Osteocyte (in vitro differentiated cells): Measurements from ENCODE around the gene TRMT10B. TPM values are rescaled to one million over a fixed set of nuclear protein-coding genes. Genes with fewer than 3 reads are reported as not detected.

Experiments used
- DNase-seq: peaks from one replicate; pipeline ENCODE4 v3.0.0; 2021; ENCODE audit warnings: mixed read lengths; ENCODE audit not compliant: unreplicated experiment; ENCODE audit errors: extremely low spot score
- H3K27ac Mint-ChIP-seq: one replicate; pipeline ENCODE4 v1.8.0; 2021; ENCODE audit warnings: mild to moderate bottlenecking, mixed read lengths; ENCODE audit not compliant: unreplicated experiment
- H3K27me3 Mint-ChIP-seq: one replicate; pipeline ENCODE4 v1.8.0; 2021; ENCODE audit warnings: mixed read lengths; ENCODE audit not compliant: unreplicated experiment
- H3K36me3 Mint-ChIP-seq: one replicate; pipeline ENCODE4 v1.8.0; 2021; ENCODE audit warnings: mixed read lengths; ENCODE audit not compliant: unreplicated experiment
- H3K4me1 Mint-ChIP-seq: one replicate; pipeline ENCODE4 v1.8.0; 2021; ENCODE audit warnings: mixed read lengths; ENCODE audit not compliant: unreplicated experiment
- H3K4me3 Mint-ChIP-seq: one replicate; pipeline ENCODE4 v1.8.0; 2021; ENCODE audit warnings: mild to moderate bottlenecking, moderate library complexity, mixed read lengths; ENCODE audit not compliant: unreplicated experiment
- H3K9me3 Mint-ChIP-seq: one replicate; pipeline ENCODE4 v1.8.0; 2021; ENCODE audit warnings: mixed read lengths; ENCODE audit not compliant: unreplicated experiment
- total RNA-seq: library from RNA; stranded (reverse); gene quantifications from 2 replicates; pipeline ENCODE4 v1.2.1, GENCODE V29; 2021
- TF ChIP-seq, protein P1 (sequence below): fragments of 200-600 bp; sonication (generic); IDR thresholded peaks from 2 replicates; pipeline ENCODE4 v1.5.0; 2021; ENCODE audit warnings: antibody characterized with exemption, mild to moderate bottlenecking, moderate library complexity

TRMT10B gene
- total RNA-seq, 1 donor from 2014 or later = 10.8 TPM

DNA sequence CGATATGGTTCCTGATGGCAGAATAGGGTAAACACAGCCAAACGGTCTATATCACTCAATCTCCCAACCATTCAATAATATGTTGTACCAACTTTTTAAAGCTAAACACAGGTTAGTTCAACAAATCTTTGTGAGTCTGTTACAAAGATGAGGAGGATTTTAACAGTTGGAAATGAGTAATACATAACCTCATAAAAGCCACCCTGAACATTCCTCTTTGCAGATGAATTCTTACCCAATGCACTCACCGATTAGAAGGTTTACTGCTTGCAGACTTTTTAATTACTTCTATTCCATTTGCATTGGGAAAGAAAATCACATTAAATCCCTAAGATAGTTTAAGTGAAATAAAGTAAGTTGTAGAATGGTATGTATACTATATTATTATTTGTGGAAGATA lies 23.3 kb upstream of the TRMT10B start:
- no peak overlapping the region for H3K4me3 Mint-ChIP-seq
- no peaks in the 10 kb centered on the region for H3K4me1 Mint-ChIP-seq
- H3K27me3 Mint-ChIP-seq = peaks cover 67% of the 10 kb centered on the region
- no peak for DNase-seq
- no peak overlapping the region for H3K27ac Mint-ChIP-seq
- no peaks in the 10 kb centered on the region for H3K36me3 Mint-ChIP-seq
- no peaks in the 10 kb centered on the region for H3K9me3 Mint-ChIP-seq
- TF ChIP-seq, protein P1, sequence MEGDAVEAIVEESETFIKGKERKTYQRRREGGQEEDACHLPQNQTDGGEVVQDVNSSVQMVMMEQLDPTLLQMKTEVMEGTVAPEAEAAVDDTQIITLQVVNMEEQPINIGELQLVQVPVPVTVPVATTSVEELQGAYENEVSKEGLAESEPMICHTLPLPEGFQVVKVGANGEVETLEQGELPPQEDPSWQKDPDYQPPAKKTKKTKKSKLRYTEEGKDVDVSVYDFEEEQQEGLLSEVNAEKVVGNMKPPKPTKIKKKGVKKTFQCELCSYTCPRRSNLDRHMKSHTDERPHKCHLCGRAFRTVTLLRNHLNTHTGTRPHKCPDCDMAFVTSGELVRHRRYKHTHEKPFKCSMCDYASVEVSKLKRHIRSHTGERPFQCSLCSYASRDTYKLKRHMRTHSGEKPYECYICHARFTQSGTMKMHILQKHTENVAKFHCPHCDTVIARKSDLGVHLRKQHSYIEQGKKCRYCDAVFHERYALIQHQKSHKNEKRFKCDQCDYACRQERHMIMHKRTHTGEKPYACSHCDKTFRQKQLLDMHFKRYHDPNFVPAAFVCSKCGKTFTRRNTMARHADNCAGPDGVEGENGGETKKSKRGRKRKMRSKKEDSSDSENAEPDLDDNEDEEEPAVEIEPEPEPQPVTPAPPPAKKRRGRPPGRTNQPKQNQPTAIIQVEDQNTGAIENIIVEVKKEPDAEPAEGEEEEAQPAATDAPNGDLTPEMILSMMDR = no peak

DNA sequence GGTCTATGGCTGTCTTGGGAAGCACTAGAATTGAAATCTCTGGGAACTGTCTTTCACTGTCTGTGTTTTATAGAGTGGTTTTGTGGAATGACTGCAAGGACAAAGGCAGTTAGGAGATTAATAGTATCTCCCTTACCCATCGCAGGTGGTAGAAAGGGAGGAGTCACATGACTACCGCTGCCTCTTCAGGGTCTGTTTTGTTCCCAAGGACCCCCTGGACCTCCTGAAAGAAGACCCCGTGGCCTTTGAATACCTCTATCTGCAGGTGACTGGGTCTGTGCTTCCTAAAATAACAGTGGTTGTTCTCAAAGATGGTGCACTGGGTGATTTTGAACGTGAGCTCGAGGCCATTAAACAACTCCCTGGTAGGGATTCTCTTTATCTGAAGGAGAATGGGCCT lies 22.8 kb upstream of the TRMT10B start:
- no peak for DNase-seq
- Mint-ChIP-seq H3K4me1 (no peaks in the 10 kb centered on the region), H3K9me3 (no peaks in the 10 kb centered on the region), H3K27ac (no peak overlapping the region), H3K4me3 (no peak overlapping the region), H3K36me3 (no peaks in the 10 kb centered on the region), H3K27me3 (peaks cover 67% of the 10 kb centered on the region)
- TF ChIP-seq, protein P1 = no peak

- DNase-seq = no peak
- peaks cover 70% of the 10 kb centered on the region for H3K27me3 Mint-ChIP-seq
Measured at GRCh38 chr9:37732086-37732741, 21.4 kb upstream of the TRMT10B start.

GRCh38 chr9:37732952-37733351 lies 20.7 kb upstream of the TRMT10B start:
- Mint-ChIP-seq H3K9me3 (no peaks in the 10 kb centered on the region), H3K27me3 (peaks cover 74% of the 10 kb centered on the region), H3K4me1 (no peaks in the 10 kb centered on the region), H3K36me3 (no peaks in the 10 kb centered on the region), H3K27ac (no peak overlapping the region), H3K4me3 (no peak overlapping the region)
- TF ChIP-seq, protein P1 = no peak
- no peak for DNase-seq

More at GRCh38 chr9:37732086-37732741, 21.4 kb upstream of the TRMT10B start:
- Mint-ChIP-seq H3K27ac (no peak overlapping the region), H3K36me3 (no peaks in the 10 kb centered on the region), H3K4me3 (no peak overlapping the region), H3K4me1 (no peaks in the 10 kb centered on the region), H3K9me3 (no peaks in the 10 kb centered on the region)
- TF ChIP-seq, protein P1 = no peak

GRCh38 chr9:37739222-37739621 lies 14.4 kb upstream of the TRMT10B start:
- no peak overlapping the region for H3K27ac Mint-ChIP-seq
- no peak overlapping the region for H3K4me3 Mint-ChIP-seq
- no peak for DNase-seq
- TF ChIP-seq, protein P1 = no peak
- H3K4me1 Mint-ChIP-seq = no peaks in the 10 kb centered on the region
- H3K36me3 Mint-ChIP-seq = no peaks in the 10 kb centered on the region
- H3K27me3 Mint-ChIP-seq = peaks cover 44% of the 10 kb centered on the region
- H3K9me3 Mint-ChIP-seq = no peaks in the 10 kb centered on the region
